Retinal pigment epithelial cell (primary cell): ENCODE measurements around the gene ST8SIA6.
"Not testable (repeated sequence)": the region's sequence is repeated elsewhere in the genome, so short reads cannot be mapped to it uniquely, and the experiment has no call there.

Source experiments
- DNase-seq: peaks from one replicate; pipeline ENCODE4 v3.0.0-alpha.2; 2010; ENCODE audit warnings: low read depth
- H3K4me3 ChIP-seq: 2 replicates; pipeline ENCODE4 v1.5.1; 2011; ENCODE audit warnings: mild to moderate bottlenecking, low read length, control low read depth, moderate library complexity
- TF ChIP-seq, protein P1 (sequence below): conservative IDR thresholded peaks from 2 replicates; pipeline ENCODE4 v1.5.1; 2011; ENCODE audit warnings: low read depth, low read length, control low read depth, inconsistent platforms

Gene ST8SIA6

DNA sequence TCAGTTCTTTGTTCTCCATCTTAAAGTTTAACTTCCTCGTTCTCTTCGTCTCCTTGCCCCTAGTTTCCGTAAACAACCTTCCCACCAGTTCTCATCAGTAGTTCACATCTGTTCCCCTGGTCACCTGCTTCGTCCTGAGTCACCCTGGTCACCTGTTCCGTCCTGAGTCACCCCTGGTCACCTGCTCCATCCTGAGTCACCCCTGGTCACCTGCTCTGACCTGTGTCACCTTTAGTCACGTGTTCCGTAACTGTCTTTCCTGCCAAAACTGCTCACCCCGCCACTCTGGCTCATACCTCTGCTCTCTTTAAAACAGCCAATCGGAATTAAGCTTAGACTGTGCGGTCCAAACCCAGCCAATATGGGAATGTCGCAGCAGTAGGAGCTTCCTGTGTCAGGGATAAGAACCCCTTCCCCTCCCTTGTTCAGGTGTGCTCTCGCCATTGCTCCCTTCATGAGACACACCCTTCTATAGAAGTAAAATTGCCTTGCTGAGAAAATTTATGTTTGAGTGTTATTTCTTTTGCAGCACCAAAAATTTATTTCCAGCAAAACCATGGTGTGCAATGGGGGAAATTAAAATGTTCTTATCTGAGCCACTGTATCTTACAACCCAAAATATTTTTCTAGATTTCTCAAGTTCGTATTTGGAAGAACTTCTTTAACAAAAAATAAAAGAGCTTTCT lies 114.1 kb downstream of the ST8SIA6 start:
- no peak for DNase-seq
- no peak overlapping the region for H3K4me3 ChIP-seq
- TF ChIP-seq, protein P1, sequence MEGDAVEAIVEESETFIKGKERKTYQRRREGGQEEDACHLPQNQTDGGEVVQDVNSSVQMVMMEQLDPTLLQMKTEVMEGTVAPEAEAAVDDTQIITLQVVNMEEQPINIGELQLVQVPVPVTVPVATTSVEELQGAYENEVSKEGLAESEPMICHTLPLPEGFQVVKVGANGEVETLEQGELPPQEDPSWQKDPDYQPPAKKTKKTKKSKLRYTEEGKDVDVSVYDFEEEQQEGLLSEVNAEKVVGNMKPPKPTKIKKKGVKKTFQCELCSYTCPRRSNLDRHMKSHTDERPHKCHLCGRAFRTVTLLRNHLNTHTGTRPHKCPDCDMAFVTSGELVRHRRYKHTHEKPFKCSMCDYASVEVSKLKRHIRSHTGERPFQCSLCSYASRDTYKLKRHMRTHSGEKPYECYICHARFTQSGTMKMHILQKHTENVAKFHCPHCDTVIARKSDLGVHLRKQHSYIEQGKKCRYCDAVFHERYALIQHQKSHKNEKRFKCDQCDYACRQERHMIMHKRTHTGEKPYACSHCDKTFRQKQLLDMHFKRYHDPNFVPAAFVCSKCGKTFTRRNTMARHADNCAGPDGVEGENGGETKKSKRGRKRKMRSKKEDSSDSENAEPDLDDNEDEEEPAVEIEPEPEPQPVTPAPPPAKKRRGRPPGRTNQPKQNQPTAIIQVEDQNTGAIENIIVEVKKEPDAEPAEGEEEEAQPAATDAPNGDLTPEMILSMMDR = no peak

DNA sequence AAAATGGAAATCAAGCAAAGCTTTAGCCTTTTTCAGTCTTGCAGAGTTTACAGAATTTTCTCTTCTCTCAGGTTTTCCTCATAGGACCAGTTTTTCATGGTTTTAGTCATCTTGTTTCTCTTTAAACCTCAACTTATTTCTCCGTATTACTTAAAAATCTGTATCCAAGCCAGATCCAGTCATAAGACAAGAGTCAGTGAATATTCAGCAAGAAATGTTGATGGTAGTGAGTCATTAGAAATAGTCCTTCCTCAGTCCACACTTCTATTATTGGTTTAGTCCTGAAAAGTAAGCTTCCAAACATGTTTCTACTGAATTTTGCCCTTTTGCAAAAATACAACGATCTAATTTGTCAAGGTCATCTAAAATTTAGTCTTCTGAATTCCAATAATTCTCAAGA lies 119.3 kb downstream of the ST8SIA6 start:
- H3K4me3 ChIP-seq = no peak overlapping the region
- TF ChIP-seq, protein P1 = no peak
- DNase-seq = peak; percentile 53

DNA sequence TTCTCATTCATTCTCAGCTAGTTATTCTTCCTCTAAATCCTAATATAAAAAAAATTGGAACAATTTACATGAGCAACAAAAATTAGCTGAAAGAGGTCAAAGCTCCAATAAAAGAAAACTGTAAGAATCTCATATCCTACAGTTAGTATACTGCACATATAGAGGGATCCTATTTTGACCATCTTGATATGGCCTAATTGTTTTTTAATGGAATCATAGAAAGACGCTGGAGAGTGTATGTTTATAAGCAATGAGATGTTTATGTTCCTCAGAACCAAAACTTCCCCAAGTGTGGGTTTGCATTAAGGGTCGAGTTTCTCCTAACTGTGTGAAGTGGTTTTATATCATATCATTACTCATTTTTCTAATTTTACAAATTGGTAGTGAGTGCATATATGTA lies 123.9 kb downstream of the ST8SIA6 start:
- TF ChIP-seq, protein P1 = no peak
- DNase-seq = no peak
- no peak overlapping the region for H3K4me3 ChIP-seq

DNA sequence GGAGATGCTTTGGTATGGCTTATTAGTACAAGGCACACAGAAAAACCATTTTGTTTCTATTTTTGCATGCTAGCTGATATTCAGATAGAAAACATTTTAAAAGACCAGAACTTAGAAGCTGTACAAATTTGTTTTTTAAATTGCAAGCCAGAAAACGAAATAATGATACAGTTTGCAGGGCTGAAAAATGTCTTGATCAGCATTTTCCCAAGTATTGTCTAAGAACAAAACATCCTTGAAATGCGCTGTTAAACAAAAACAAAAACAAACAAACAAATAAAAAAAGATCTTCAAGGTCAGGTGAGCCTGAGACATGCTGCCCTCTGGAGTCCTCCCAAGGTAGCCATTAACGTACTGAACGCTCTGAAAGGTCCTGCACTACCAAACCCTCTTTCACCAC lies 128.0 kb downstream of the ST8SIA6 start:
- H3K4me3 ChIP-seq = no peak overlapping the region
- DNase-seq = no peak
- TF ChIP-seq, protein P1 = no peak

DNA sequence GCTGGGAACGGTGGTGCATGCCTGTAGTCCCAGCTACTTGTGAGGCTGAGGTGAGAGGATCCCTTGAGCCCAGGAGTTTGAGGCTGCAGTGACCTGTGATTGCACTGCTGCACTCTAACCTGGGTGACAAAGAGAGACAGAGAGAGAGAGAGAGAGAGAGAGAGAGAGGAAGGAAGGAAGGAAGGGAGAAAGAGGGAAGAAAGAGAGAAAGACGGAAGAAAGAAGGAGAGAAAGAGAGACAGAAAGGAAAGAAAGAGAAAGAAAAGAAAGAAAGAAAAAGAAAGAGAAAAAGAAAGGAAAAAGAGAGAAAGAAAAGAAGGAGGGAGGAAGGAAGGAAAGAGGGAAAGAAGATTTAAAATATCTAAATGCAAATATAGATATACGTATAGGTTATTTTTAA lies 132.4 kb downstream of the ST8SIA6 start:
- H3K4me3 ChIP-seq, DNase-seq: not testable (repeated sequence)

DNA sequence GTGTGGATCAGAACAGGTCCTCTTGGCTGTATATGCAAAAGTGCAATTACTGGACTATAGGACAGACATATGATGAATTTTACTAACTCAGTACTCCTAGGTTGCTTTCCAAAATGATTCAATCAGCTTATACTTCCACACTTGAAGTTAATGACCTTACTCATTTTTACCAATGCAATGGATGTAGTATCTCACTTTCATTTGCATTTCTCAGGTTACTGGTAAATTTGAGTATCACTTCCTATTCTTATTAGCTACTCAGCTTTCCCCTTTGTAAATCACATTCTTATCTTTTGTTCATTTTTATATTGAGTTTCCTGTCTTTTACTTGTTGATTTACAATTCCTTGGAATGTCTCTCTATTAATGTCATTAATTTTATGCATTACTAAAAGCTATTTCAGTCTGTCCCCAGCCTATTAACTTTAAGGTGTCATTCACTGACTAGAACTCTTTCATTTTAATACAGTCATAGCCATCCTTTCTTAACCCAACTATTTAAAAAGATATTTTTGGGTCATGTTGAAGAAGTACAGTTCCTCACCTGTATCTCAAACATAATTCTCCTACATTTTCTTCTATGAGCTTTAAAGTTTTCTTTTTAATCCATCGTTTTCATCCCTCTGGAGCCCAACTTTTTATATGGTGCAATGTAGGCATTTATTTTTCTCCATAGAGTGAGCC lies 137.8 kb downstream of the ST8SIA6 start:
- TF ChIP-seq, protein P1 = no peak
- no peak for DNase-seq
- no peak overlapping the region for H3K4me3 ChIP-seq

DNA sequence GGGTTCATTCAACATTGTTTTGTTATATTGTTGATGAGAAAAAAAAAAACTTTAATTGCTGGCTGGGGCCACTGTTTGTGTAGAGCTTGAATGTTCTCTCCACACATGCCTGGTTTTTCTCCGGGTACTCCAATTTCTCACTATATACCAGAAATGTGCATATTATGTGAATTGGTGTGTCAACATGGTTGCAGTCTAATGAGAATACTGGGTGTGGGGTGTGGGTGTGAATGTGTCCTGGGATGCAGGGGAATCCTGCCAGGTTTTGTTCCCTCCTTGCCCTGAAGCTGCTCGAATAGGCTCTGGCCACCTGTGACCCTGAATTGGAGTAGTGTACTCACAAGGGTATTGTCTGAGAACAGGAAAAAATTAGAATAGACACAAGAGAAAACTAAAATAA lies 145.0 kb downstream of the ST8SIA6 start:
- TF ChIP-seq, protein P1 = no peak
- no peak for DNase-seq
- H3K4me3 ChIP-seq = no peak overlapping the region
